HEK293T (cell line): ENCODE data around the gene PDZD2.

Experiments used
- ELF4 ChIP-seq: fragments of 450-650 bp; IDR thresholded peaks from 2 replicates; pipeline ENCODE4 v1.6.1; 2017; ENCODE audit warnings: antibody characterized with exemption
- FOXK2 ChIP-seq: fragments of 450-650 bp; IDR thresholded peaks from 2 replicates; pipeline ENCODE4 v1.6.1; 2016; ENCODE audit warnings: mild to moderate bottlenecking
- FOXM1 ChIP-seq: fragments of 450-650 bp; IDR thresholded peaks from 2 replicates; pipeline ENCODE4 v1.6.1; 2017; ENCODE audit warnings: mild to moderate bottlenecking, borderline replicate concordance
- HDGF ChIP-seq: fragments of 450-650 bp; IDR thresholded peaks from 2 replicates; pipeline ENCODE4 v1.6.1; 2017; ENCODE audit warnings: antibody characterized with exemption, borderline replicate concordance
- LEF1 ChIP-seq: fragments of 450-650 bp; IDR thresholded peaks from 2 replicates; pipeline ENCODE4 v1.6.1; 2017; ENCODE audit warnings: mild to moderate bottlenecking, borderline replicate concordance
- NFRKB ChIP-seq: fragments of 450-650 bp; IDR thresholded peaks from 2 replicates; pipeline ENCODE4 v1.6.1; 2016; ENCODE audit warnings: mild to moderate bottlenecking, moderate library complexity
- PKNOX1 ChIP-seq: fragments of 450-650 bp; IDR thresholded peaks from 2 replicates; pipeline ENCODE4 v1.6.1; 2016
- SP1 ChIP-seq: fragments of 450-650 bp; IDR thresholded peaks from 2 replicates; pipeline ENCODE4 v1.6.1; 2017
- SUZ12 ChIP-seq: fragments of 450-650 bp; IDR thresholded peaks from 2 replicates; pipeline ENCODE4 v1.6.1; 2016; ENCODE audit warnings: mild to moderate bottlenecking
- TARDBP ChIP-seq: fragments of 450-650 bp; IDR thresholded peaks from 2 replicates; pipeline ENCODE4 v1.6.1; 2016
- ZNF384 ChIP-seq: fragments of 450-650 bp; IDR thresholded peaks from 2 replicates; pipeline ENCODE4 v1.6.1; 2016

GRCh38 chr5:31847354-31847753, 208.4 kb downstream of the PDZD2 start:
- TF ChIP-seq SP1, result no peak
- no peak for TF ChIP-seq FOXM1
- no peak for TF ChIP-seq NFRKB
- no peak for TF ChIP-seq PKNOX1
- no peak for TF ChIP-seq SUZ12
- TF ChIP-seq HDGF, result no peak
- no peak for TF ChIP-seq FOXK2
- TF ChIP-seq LEF1, result no peak
- TF ChIP-seq ELF4, result no peak
- TF ChIP-seq TARDBP, result no peak
- TF ChIP-seq ZNF384, result no peak
